Pulmonary artery endothelial cell (primary cell): ENCODE results near the gene GRIK4. TPM values are rescaled to one million over a fixed set of nuclear protein-coding genes. Genes with fewer than 3 reads are reported as not detected.

Experiments
- DNase-seq: peaks from one replicate; pipeline ENCODE4 v3.0.0-alpha.2; 2011; ENCODE audit warnings: low read depth, low spot score
- total RNA-seq: library from RNA; depleted of rRNA; stranded (reverse); fragments of >200 nt; gene quantifications from 2 replicates; pipeline ENCODE4 v1.2.3, GENCODE V29; 2014

Gene GRIK4
- total RNA-seq, 1 donor from 2014 or later = 0.07 TPM

- no peak for DNase-seq
Measured at GRCh38 chr11:121033635-121034034, 522.1 kb downstream of the GRIK4 start.

DNA sequence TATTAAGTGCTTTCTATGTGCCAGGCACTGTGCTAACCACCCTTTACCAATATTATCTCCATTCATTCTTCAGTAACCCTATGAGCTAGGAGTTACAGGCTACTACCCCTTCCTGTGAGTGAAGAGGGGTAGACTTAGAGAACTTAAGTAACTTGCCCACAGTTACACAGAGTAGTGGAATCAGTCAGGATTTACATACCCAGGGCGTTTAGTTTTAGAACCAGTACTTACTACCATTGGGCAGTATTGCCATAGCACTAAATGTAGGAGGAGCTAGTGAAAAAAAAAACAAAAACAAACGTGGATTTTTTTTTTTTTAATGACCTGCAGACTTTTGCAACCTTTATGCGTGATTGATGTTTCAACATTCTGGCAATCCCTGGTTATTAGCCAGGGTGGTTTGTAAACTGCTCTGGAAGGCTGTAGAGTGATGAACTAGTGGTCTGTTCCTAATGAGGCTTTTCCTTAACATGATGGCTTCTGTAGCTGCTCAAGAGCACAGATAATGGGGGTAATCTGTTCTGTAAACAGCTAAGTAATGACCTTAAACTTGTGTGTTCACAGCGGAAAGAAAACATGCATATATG is 523.7 kb downstream of the GRIK4 start:
- no peak for DNase-seq

DNA sequence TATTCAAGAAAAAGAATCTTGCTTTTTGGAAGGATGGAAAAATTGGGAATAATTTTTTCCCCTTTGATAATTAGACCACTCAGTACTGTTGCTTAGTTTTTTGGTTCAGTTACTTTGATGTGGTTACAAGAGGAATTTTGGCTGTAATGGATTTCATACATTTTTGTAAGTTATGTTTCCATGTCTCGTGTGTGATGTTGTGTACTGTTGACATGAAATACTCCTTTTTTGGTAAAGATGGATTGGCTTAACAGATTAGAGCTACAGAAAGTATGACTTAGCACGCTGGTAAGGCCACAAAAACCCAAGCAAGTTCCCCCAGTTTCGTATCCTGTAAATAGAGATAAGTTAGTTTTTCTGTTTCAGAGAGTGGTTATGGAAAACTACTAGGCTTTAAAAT is 524.2 kb downstream of the GRIK4 start:
- no peak for DNase-seq

GRCh38 chr11:121037016-121037415 is 525.5 kb downstream of the GRIK4 start:
- no peak for DNase-seq

Other genes with a start within 250 kb of the GRIK4 start
- gene TLCD5, start 186.4 kb upstream of the GRIK4 start, total RNA-seq = 6.0 and 6.4 TPM in 2 replicates
- 95.5 and 135 TPM in 2 replicates for gene ARHGEF12, start 175.3 kb upstream of the GRIK4 start, total RNA-seq